Tibial nerve (tissue), 4 donors: ENCODE data around the gene SNX9. TPM values are rescaled to one million over a fixed set of nuclear protein-coding genes. Genes with fewer than 3 reads are reported as not detected.

Experiments
- DNase-seq, 2 donors: peaks; one replicate each; pipeline ENCODE4 v3.0.0-alpha.2; 2019; ENCODE audit warnings: low spot score in 2 of 2
- H3K27ac ChIP-seq, 4 donors: fragments of 200-600 bp; sonication (generic) in 3 of 4; one replicate each; pipeline ENCODE4 v1.5.1; 2017 to 2019; ENCODE audit warnings: mild to moderate bottlenecking in 1 of 4
- H3K27me3 ChIP-seq, 2 donors: fragments of 200-600 bp; sonication (generic) in 1 of 2; one replicate each; pipeline versions ENCODE4 v1.5.1 to v1.6.0; 2017 to 2019
- H3K36me3 ChIP-seq, 3 donors: fragments of 200-600 bp; sonication (generic); one replicate each; pipeline ENCODE4 v1.5.1; 2018 to 2019
- H3K4me1 ChIP-seq, 4 donors: fragments of 200-600 bp; sonication (generic) in 3 of 4; one replicate each; pipeline ENCODE4 v1.5.1; 2017 to 2019
- H3K4me3 ChIP-seq, 4 donors: fragments of 200-600 bp; sonication (generic) in 3 of 4; one replicate each; pipeline ENCODE4 v1.5.1; 2017 to 2019; ENCODE audit warnings: mild to moderate bottlenecking in 1 of 4, moderate library complexity in 1 of 4
- H3K9me3 ChIP-seq, 4 donors: fragments of 200-600 bp; sonication (generic) in 3 of 4; one replicate each; pipeline ENCODE4 v1.5.1; 2017 to 2019
- EP300 ChIP-seq, 2 donors: sonication (generic); formaldehyde crosslinking; IDR thresholded peaks; one replicate each; pipeline ENCODE4 v1.6.1; 2017; ENCODE audit warnings: antibody characterized with exemption in 2 of 2, mild to moderate bottlenecking in 1 of 2
- POLR2A ChIP-seq, 2 donors: fragments of 450-650 bp; IDR thresholded peaks; one replicate each; pipeline ENCODE4 v1.6.1; 2017; ENCODE audit warnings: antibody characterized with exemption in 2 of 2, mild to moderate bottlenecking in 2 of 2, moderate library complexity in 2 of 2
- WGBS, 2 donors: methylation state at CpG; one replicate each; pipeline ENCODE4 v1.1.5; 2018; 5-methylcytosine and 5-hydroxymethylcytosine counted together
- total RNA-seq, 4 donors: library from RNA; depleted of rRNA; stranded (reverse); fragments of >200 nt; gene quantifications; one replicate each; pipeline ENCODE4 v1.1.0, GENCODE V29; 2016
- TF ChIP-seq, protein P1 (sequence below), 5 experiments: fragments of 200-600 bp in 3 of 5; fragments of 450-650 bp in 2 of 5; sonication (generic) in 3 of 5; IDR thresholded peaks; one replicate each; pipeline ENCODE4 v1.5.1; 2016 to 2019; ENCODE audit warnings: antibody characterized with exemption in 5 of 5, mild to moderate bottlenecking in 3 of 5, moderate library complexity in 2 of 5

Gene SNX9
- total RNA-seq, 4 donors from 2014 or later: 61.2 to 69.2 (median 63.9) TPM

DNA sequence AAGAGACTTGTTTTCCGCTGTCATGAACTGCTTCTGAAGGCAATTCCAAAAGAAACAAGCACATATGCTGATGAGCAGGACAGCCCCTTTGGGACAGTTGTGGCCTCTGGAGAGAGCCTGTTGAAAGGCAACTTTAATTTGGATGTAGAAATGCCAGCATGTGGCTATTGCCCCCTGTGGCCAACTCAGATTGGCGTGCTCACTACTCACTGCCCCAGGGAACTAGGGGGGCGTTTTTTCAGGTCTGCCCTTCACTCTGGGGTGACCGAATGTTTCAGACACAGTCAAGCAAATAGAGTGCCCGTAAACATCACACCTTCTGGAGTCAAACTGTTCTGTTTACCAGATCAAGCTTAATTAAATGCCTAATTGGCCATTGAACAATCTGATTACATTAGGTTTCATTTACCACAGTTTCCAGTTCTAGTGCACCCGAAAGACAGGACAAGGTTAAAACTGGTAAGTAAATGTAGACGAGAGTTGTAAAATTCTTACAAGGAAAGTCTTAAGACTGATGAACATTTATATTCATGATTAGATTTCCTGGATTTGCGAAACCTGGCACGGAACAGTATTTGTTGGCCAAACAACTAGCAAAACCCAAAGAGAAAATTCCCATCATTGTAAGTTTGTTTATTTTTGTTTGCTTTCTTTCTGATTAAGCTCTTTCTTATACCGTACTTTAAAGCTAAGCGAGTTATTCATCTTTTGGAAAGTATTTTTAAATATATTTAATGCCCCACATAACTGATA lies 82.7 kb downstream of the SNX9 start:
- peaks cover 0 to 16% (median 0%) of the 10 kb centered on the region in 4 donors for H3K4me1 ChIP-seq
- TF ChIP-seq, protein P1, sequence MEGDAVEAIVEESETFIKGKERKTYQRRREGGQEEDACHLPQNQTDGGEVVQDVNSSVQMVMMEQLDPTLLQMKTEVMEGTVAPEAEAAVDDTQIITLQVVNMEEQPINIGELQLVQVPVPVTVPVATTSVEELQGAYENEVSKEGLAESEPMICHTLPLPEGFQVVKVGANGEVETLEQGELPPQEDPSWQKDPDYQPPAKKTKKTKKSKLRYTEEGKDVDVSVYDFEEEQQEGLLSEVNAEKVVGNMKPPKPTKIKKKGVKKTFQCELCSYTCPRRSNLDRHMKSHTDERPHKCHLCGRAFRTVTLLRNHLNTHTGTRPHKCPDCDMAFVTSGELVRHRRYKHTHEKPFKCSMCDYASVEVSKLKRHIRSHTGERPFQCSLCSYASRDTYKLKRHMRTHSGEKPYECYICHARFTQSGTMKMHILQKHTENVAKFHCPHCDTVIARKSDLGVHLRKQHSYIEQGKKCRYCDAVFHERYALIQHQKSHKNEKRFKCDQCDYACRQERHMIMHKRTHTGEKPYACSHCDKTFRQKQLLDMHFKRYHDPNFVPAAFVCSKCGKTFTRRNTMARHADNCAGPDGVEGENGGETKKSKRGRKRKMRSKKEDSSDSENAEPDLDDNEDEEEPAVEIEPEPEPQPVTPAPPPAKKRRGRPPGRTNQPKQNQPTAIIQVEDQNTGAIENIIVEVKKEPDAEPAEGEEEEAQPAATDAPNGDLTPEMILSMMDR (IDR thresholded peaks at IDR 0.05): no peak
- no peak for TF ChIP-seq POLR2A (IDR thresholded peaks at IDR 0.05)
- 81 to 83% methylated on average over 11 of the region's 11 CpGs for WGBS, 2 donors
- H3K27me3 ChIP-seq: no peaks in the 10 kb centered on the region
- DNase-seq: no peak
- peaks cover 0 to 5% (median 0%) of the 10 kb centered on the region in 4 donors for H3K9me3 ChIP-seq
- H3K36me3 ChIP-seq: peaks cover 0 to 68% (median 0%) of the 10 kb centered on the region in 3 donors
- no peak overlapping the region for H3K4me3 ChIP-seq
- no peak overlapping the region for H3K27ac ChIP-seq

DNA sequence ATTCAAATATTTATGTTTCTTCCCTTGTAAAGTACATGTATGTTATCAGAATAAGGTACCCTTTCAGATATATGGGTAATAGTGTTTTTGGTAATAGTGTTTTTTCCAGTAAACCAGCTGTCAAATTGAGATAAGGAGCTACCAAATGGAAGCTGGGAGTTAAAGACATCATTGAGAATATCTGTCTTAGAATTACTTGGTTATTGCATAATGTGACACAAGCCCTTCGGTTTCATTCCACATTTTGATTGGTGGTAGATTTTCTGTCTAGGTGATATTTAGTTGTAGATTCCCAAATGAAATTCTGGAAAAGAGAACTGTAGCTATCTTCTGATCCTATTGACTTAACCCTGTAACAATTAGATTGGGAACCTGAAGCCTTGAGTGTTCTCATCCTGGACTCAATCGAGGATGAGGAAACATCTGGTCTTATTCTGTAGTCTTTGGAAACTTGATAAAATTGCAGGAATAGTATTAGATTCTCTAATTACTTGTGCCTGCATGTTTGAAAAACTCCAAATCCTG lies 83.6 kb downstream of the SNX9 start:
- H3K36me3 ChIP-seq: peaks cover 0 to 73% (median 0%) of the 10 kb centered on the region in 3 donors

DNA sequence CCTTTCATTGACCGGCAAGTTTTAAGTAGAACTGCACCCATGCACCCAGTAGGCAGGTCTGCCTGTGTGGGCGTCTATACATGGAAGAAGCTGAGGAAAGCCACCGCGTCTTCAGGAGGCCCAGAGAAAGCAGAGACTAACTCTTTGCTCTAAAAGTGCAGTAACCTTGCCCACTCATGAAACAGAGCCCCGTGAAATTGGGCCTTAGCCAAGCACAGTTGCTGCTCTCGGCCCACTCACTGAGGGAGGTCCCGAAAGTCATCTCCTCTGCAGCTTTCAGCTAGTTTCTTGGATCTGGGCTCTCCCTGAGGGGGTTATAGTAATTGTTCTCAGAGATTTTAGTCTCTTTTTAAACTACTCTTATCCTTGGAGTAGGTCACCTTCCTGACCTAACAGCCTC lies 84.6 kb downstream of the SNX9 start:
- peaks cover 0 to 63% (median 0%) of the 10 kb centered on the region in 3 donors for H3K36me3 ChIP-seq
- peaks cover 0 to 29% (median 0%) of the 10 kb centered on the region in 4 donors for H3K4me1 ChIP-seq
- peak overlapping the region in 1 of 4 donors; percentile 17 for H3K27ac ChIP-seq
- no peak overlapping the region for H3K4me3 ChIP-seq
- peaks cover 0 to 5% (median 0%) of the 10 kb centered on the region in 4 donors for H3K9me3 ChIP-seq
- TF ChIP-seq POLR2A (IDR thresholded peaks at IDR 0.05) (no peak), EP300 (IDR thresholded peaks at IDR 0.05) (no peak)
- TF ChIP-seq, protein P1 (IDR thresholded peaks at IDR 0.05): no peak
- no peaks in the 10 kb centered on the region for H3K27me3 ChIP-seq
- DNase-seq: no peak
- 38 to 58% methylated on average over 6 to 7 of the region's 7 CpGs for WGBS, 2 donors

More for the DNA sequence above, 83.6 kb downstream of the SNX9 start:
- peaks cover 0 to 18% (median 0%) of the 10 kb centered on the region in 4 donors for H3K4me1 ChIP-seq
- no peak overlapping the region for H3K4me3 ChIP-seq
- TF ChIP-seq, protein P1 (IDR thresholded peaks at IDR 0.05): no peak
- TF ChIP-seq POLR2A (IDR thresholded peaks at IDR 0.05): no peak
- H3K9me3 ChIP-seq: peaks cover 0 to 5% (median 0%) of the 10 kb centered on the region in 4 donors
- H3K27me3 ChIP-seq: no peaks in the 10 kb centered on the region
- no peak for DNase-seq
- WGBS, 2 donors: 75 to 77% methylated on average over 2 of the region's 2 CpGs
- no peak overlapping the region for H3K27ac ChIP-seq

DNA sequence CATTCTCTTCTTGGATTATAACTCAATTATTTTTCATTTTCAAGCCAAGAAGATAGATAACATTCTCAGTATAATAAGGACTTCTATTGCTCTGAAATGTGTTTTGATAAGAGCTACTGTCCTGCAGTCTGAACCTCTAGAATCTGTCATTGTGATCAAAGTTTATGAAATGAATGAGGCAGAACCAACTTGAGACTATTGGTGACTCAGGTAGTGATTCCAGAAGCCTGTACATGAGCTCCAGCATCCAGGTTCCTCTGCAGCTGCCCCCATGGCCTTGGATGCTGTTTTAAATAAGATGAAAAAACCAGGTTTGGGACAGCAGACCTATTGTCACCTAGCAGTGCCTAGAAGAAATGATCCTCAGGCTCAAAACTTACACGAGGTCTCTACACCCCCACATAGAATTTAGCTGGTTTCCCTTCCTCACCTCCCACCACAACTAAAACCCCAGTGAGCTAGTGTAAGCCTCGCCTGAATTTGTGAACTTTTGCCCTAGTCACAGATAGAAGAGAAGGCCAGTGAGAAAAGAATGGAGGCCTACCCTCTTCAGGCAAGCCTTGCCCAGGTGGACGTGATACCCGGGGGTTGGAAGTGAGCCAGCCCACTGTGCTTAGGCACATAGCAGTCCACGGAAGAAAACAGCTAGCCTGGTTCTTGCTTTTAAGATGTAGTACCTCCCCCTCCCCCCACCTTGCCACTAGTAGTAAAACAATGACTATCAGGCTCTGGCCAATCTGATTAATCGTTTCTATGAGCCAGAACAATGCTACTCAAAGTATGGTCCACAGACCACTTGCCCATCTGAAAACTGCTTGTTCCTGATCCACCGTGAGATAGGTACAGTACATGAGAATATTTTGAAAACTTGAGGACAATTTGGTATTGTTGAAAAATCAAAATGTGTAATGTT lies 85.6 kb downstream of the SNX9 start:
- no peaks in the 10 kb centered on the region for H3K27me3 ChIP-seq
- no peak for DNase-seq
- 70 to 84% methylated on average over 7 of the region's 7 CpGs for WGBS, 2 donors
- peaks cover 0 to 32% (median 0%) of the 10 kb centered on the region in 4 donors for H3K4me1 ChIP-seq
- H3K36me3 ChIP-seq: peaks cover 0 to 59% (median 0%) of the 10 kb centered on the region in 3 donors
- TF ChIP-seq POLR2A (IDR thresholded peaks at IDR 0.05): no peak
- TF ChIP-seq, protein P1 (IDR thresholded peaks at IDR 0.05): no peak
- TF ChIP-seq EP300 (IDR thresholded peaks at IDR 0.05): no peak
- no peak overlapping the region for H3K27ac ChIP-seq
- peaks cover 0 to 5% (median 0%) of the 10 kb centered on the region in 4 donors for H3K9me3 ChIP-seq
- no peak overlapping the region for H3K4me3 ChIP-seq
